ENCODE data around the gene ERICH6.

Gene ERICH6

GRCh38 chr3:150743508-150743907, 39.8 kb upstream of the ERICH6 start:
- ATAC-seq, result peak; percentile 28
- TF ChIP-seq ZFP30 (CRISPR knock-in tag; IDR thresholded peaks at IDR 0.05), result no peak
- TF ChIP-seq TSHZ2 (CRISPR knock-in tag; IDR thresholded peaks at IDR 0.05), result no peak
- no peak for TF ChIP-seq POU6F1 (CRISPR knock-in tag; IDR thresholded peaks at IDR 0.05; ENCODE audit: borderline replicate concordance, low read depth)
- TF ChIP-seq SNAI2 (CRISPR knock-in tag; IDR thresholded peaks at IDR 0.05), result no peak
- no peak for TF ChIP-seq ARNTL (CRISPR knock-in tag; IDR thresholded peaks at IDR 0.05; ENCODE audit: borderline replicate concordance, low read depth)
- TF ChIP-seq PPARA (CRISPR knock-in tag; IDR thresholded peaks at IDR 0.05; ENCODE audit: borderline replicate concordance), result no peak

- ATAC-seq, result no peak
- TF ChIP-seq ZNF565 (CRISPR knock-in tag; conservative IDR thresholded peaks at IDR 0.05; ENCODE audit: low read depth) (no peak), ZFP30 (CRISPR knock-in tag; IDR thresholded peaks at IDR 0.05) (no peak), PPARA (CRISPR knock-in tag; IDR thresholded peaks at IDR 0.05; ENCODE audit: borderline replicate concordance) (no peak), ZNF8 (CRISPR knock-in tag; IDR thresholded peaks at IDR 0.05) (no peak), CREB5 (CRISPR knock-in tag; IDR thresholded peaks at IDR 0.05; ENCODE audit: low read depth) (no peak), ZC3H10 (CRISPR knock-in tag; IDR thresholded peaks at IDR 0.05) (no peak), POU6F1 (CRISPR knock-in tag; IDR thresholded peaks at IDR 0.05; ENCODE audit: borderline replicate concordance, low read depth) (no peak), ZFP3 (CRISPR knock-in tag; IDR thresholded peaks at IDR 0.05) (no peak), ZNF70 (CRISPR knock-in tag; IDR thresholded peaks at IDR 0.05) (no peak), TCF4 (CRISPR knock-in tag; IDR thresholded peaks at IDR 0.05; ENCODE audit: borderline replicate concordance) (no peak), TSHZ2 (CRISPR knock-in tag; IDR thresholded peaks at IDR 0.05) (no peak), SNAI2 (CRISPR knock-in tag; IDR thresholded peaks at IDR 0.05) (no peak)
Measured at GRCh38 chr3:150742679-150743078, 39.0 kb upstream of the ERICH6 start.

GRCh38 chr3:150742141-150742523, 38.4 kb upstream of the ERICH6 start:
- no peak for ATAC-seq
- TF ChIP-seq ZC3H10 (CRISPR knock-in tag; IDR thresholded peaks at IDR 0.05) (no peak), POU6F1 (CRISPR knock-in tag; IDR thresholded peaks at IDR 0.05; ENCODE audit: borderline replicate concordance, low read depth) (no peak), PATZ1 (CRISPR knock-in tag; IDR thresholded peaks at IDR 0.05; ENCODE audit: borderline replicate concordance) (no peak), ESRRG (CRISPR knock-in tag; IDR thresholded peaks at IDR 0.05) (no peak), ZNF70 (CRISPR knock-in tag; IDR thresholded peaks at IDR 0.05) (no peak), CREB5 (CRISPR knock-in tag; IDR thresholded peaks at IDR 0.05; ENCODE audit: low read depth) (no peak), TSHZ2 (CRISPR knock-in tag; IDR thresholded peaks at IDR 0.05) (no peak), ARNTL (CRISPR knock-in tag; IDR thresholded peaks at IDR 0.05; ENCODE audit: borderline replicate concordance, low read depth) (no peak), ZNF565 (CRISPR knock-in tag; conservative IDR thresholded peaks at IDR 0.05; ENCODE audit: low read depth) (no peak), ISL1 (CRISPR knock-in tag; IDR thresholded peaks at IDR 0.05) (no peak), CSDC2 (CRISPR knock-in tag; IDR thresholded peaks at IDR 0.05) (no peak)

All from SK-N-SH treated with all-trans-retinoic acid at 6 μM for 48 hours (cell line).